Body of pancreas (tissue), 4 donors: ENCODE results near the gene ACOX1. TPM values are rescaled to one million over a fixed set of nuclear protein-coding genes. Genes with fewer than 3 reads are reported as not detected.

Experiments
- ATAC-seq: fragments of 150-250 bp; one replicate; pipeline ENCODE4 v1.9.1; 2016
- DNase-seq, 4 donors: peaks; one replicate each; pipeline ENCODE4 v3.0.0-alpha.2; 2019
- H3K27ac ChIP-seq, 4 donors: fragments of 200-600 bp; sonication (generic); 1 replicate in 3 of 4; 2 replicates in 1 of 4; pipeline versions ENCODE4 v1.5.1 to v1.6.1; 2016 to 2019; ENCODE audit warnings: mild to moderate bottlenecking in 1 of 4, mixed read lengths in 1 of 4, moderate library complexity in 1 of 4
- H3K27me3 ChIP-seq, 2 donors: fragments of 200-600 bp; sonication (generic); one replicate each; pipeline ENCODE4 v1.6.0; 2016; ENCODE audit warnings: mild to moderate bottlenecking in 1 of 2
- H3K36me3 ChIP-seq, 2 donors: fragments of 200-600 bp; sonication (generic); replicated peaks in 1 of 2; 2 replicates each; pipeline ENCODE4 v1.5.1; 2016; ENCODE audit warnings: low read depth in 2 of 2; ENCODE audit not compliant: insufficient read depth in 1 of 2
- H3K4me1 ChIP-seq: fragments of 200-600 bp; sonication (generic); one replicate; pipeline ENCODE4 v1.6.0; 2016
- H3K4me3 ChIP-seq, 2 donors: fragments of 200-600 bp; sonication (generic); 1 replicate in 1 of 2; 2 replicates in 1 of 2; pipeline ENCODE4 v1.5.1; 2016 to 2019
- H3K9me3 ChIP-seq, 3 donors: fragments of 200-600 bp; sonication (generic); 1 replicate in 2 of 3; 2 replicates in 1 of 3; pipeline ENCODE4 v1.5.1; 2016
- CTCF ChIP-seq, 7 experiments: fragments of 450-650 bp in 4 of 7; fragments of 200-600 bp in 3 of 7; sonication (generic) in 3 of 7; IDR thresholded peaks; one replicate each; pipeline ENCODE4 v1.5.1; 2016 to 2019; ENCODE audit warnings: antibody characterized with exemption in 7 of 7
- POLR2A ChIP-seq, 3 donors: fragments of 450-650 bp; IDR thresholded peaks; one replicate each; pipeline ENCODE4 v1.6.1; 2016; ENCODE audit warnings: antibody characterized with exemption in 3 of 3, mild to moderate bottlenecking in 2 of 3
- WGBS, 2 donors: methylation state at CpG; one replicate each; pipeline ENCODE4 v1.1.5; 2017; 5-methylcytosine and 5-hydroxymethylcytosine counted together
- intact Hi-C: fragments of 100-400 bp; cut with DNase I; formaldehyde crosslinking; loops from one replicate; pipeline ENCODE4 v1.15.1; 2023
- total RNA-seq, 2 donors: library from RNA; depleted of rRNA; stranded (reverse); fragments of >200 nt; gene quantifications; one replicate each; pipeline ENCODE4 v1.1.0, GENCODE V29; 2016

ACOX1 gene
- total RNA-seq, 2 donors from 2014 or later = 69.0 to 77.1 TPM

GRCh38 chr17:76024353-76024752 lies 45.4 kb upstream of the ACOX1 start:
- no peaks in the 10 kb centered on the region for H3K36me3 ChIP-seq
- no peak for TF ChIP-seq CTCF (IDR thresholded peaks at IDR 0.05)
- TF ChIP-seq POLR2A (IDR thresholded peaks at IDR 0.05) = no peak
- no peak overlapping the region for H3K27ac ChIP-seq
- DNase-seq = no peak
- H3K9me3 ChIP-seq = no peaks in the 10 kb centered on the region
- no peak overlapping the region for H3K4me3 ChIP-seq
- WGBS, 2 donors = 88 to 89% methylated on average over 4 to 9 of the region's 9 CpGs
- intact Hi-C loops = no loop called here
- peaks cover 11% of the 10 kb centered on the region for H3K4me1 ChIP-seq
- no peak for ATAC-seq
- H3K27me3 ChIP-seq = no peaks in the 10 kb centered on the region

- peaks cover 11% of the 10 kb centered on the region for H3K4me1 ChIP-seq
- ATAC-seq (no peak), DNase-seq (no peak)
- H3K9me3 ChIP-seq = no peaks in the 10 kb centered on the region
- 76 to 84% methylated on average over 9 of the region's 9 CpGs for WGBS, 2 donors
- H3K27me3 ChIP-seq = no peaks in the 10 kb centered on the region
- no peak for TF ChIP-seq POLR2A (IDR thresholded peaks at IDR 0.05)
- no peak for TF ChIP-seq CTCF (IDR thresholded peaks at IDR 0.05)
- no peak overlapping the region for H3K27ac ChIP-seq
- H3K4me3 ChIP-seq = no peak overlapping the region
- no peaks in the 10 kb centered on the region for H3K36me3 ChIP-seq
- intact Hi-C loops = no loop called here
Measured at GRCh38 chr17:76023900-76024237, 44.9 kb upstream of the ACOX1 start.

GRCh38 chr17:76022973-76023899 lies 44.3 kb upstream of the ACOX1 start:
- intact Hi-C loops = no loop called here
- WGBS, 2 donors = 86 to 91% methylated on average over 10 to 23 of the region's 28 CpGs

GRCh38 chr17:76022285-76022684 lies 43.3 kb upstream of the ACOX1 start:
- TF ChIP-seq POLR2A (IDR thresholded peaks at IDR 0.05) = no peak
- TF ChIP-seq CTCF (IDR thresholded peaks at IDR 0.05) = no peak
- peaks cover 6% of the 10 kb centered on the region for H3K4me1 ChIP-seq
- H3K27ac ChIP-seq = no peak overlapping the region
- no peak for DNase-seq
- intact Hi-C loops = no loop called here
- no peak for ATAC-seq
- no peak overlapping the region for H3K4me3 ChIP-seq
- no peaks in the 10 kb centered on the region for H3K36me3 ChIP-seq
- WGBS, 2 donors = 87 to 94% methylated on average over 7 to 24 of the region's 24 CpGs
- H3K27me3 ChIP-seq = no peaks in the 10 kb centered on the region
- H3K9me3 ChIP-seq = no peaks in the 10 kb centered on the region

More at GRCh38 chr17:76022973-76023899, 44.3 kb upstream of the ACOX1 start:
- Histone ChIP-seq H3K27ac (no peak overlapping the region), H3K4me3 (no peak overlapping the region), H3K36me3 (no peaks in the 10 kb centered on the region), H3K4me1 (peaks cover 11% of the 10 kb centered on the region), H3K27me3 (no peaks in the 10 kb centered on the region), H3K9me3 (no peaks in the 10 kb centered on the region)
- no peak for ATAC-seq
- no peak for TF ChIP-seq POLR2A (IDR thresholded peaks at IDR 0.05)
- no peak for TF ChIP-seq CTCF (IDR thresholded peaks at IDR 0.05)
- DNase-seq = no peak
